Measurements from ENCODE around the gene INPP5B. TPM values are rescaled to one million over a fixed set of nuclear protein-coding genes. Genes with fewer than 3 reads are reported as not detected.
"Not testable (repeated sequence)": the region's sequence is repeated elsewhere in the genome, so short reads cannot be mapped to it uniquely, and the experiment has no call there.

INPP5B gene
- total RNA-seq, 2 donors from 2014 or later: 21.6 to 25.2 TPM

DNA sequence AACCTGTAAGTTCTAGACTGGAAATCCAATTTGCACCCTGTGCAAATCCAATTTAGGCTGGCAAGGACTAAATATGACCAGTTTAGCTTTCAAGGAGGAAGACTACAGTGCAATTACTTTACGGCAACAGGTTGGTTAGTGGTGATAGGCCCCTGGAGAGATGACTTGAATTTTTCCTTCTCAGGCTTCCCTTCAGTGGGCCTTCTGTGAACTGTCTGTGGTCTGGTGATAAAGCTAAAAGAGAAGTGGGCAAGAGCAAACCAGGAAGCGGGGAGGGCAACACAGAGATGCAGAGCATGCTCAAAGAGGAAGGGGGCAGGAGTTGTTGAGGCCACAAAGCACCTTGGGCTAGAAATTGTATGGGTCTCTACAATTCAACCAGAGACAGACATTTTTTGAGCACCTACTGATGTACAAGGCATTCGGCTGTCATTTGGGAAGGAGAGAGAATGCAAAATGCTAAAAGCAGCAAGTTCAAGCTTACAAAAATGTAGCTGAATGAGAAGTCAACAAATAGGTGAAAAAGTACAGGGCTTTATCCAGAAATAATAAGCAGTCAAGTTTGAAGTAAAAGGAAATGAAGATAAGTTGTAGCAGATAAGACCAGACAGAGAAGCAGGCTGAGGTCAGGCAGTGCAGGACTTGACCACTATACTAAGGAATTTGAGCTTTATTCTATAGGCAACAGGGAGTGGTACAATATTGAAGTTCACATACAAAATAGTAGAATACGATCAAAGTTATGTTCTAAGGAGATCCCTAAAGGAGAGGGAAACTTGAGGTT lies 23.9 kb downstream of the INPP5B start:
- intact Hi-C loops (cut with DNase I, micrococcal nuclease): no loop called here
- no peak for DNase-seq
- ATAC-seq: no peak

DNA sequence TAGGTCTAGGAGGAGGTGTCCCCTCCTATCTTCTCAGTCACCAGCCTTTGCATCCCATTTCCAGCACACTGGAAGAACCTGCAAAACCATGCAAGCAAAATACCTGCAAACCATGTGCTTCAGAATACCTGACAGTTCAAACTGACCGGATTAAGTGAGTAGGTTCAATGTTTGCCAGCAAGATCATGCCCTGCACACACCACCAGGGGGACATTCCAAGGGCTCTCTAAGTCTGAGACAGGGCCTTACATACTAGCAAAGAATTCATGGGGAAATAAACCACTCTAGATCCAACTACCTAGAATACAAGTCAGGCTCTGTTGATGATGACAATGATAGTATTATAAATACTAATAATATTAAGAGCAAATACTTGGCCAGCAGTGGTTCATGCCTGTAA lies 27.6 kb downstream of the INPP5B start:
- no peak for DNase-seq
- peak; percentile 46 for ATAC-seq
- intact Hi-C loops (cut with DNase I, micrococcal nuclease): no loop called here

DNA sequence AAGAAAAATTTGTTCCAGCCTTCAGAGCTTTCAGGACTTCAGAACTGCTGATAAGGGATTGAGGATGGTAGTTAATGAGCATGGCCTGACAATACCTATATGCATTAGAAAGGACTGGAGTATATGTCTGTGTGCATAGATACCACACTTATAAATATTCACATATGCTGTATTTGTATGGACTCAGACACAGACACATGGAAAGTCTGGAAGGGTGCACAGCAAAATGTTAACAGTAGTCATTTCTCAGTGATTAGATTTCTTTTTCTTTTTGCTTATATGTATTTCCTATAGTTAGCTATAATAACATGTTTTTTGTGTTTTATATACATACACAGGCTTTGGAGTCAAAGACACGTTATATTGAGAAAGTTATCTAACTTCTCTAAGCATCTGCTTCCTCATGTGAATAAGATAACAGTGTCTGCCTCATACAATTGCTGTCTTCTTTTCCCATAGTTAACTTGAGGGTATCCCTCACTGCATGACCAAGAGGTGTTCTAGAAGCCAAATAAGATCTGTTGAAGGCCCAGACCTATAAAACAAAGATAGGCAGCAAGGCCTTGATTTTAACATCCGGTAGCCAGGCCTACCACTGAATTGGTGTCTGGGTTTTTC lies 31.3 kb downstream of the INPP5B start:
- intact Hi-C loops (cut with DNase I, micrococcal nuclease): no loop called here
- DNase-seq: no peak
- ATAC-seq: no peak

DNA sequence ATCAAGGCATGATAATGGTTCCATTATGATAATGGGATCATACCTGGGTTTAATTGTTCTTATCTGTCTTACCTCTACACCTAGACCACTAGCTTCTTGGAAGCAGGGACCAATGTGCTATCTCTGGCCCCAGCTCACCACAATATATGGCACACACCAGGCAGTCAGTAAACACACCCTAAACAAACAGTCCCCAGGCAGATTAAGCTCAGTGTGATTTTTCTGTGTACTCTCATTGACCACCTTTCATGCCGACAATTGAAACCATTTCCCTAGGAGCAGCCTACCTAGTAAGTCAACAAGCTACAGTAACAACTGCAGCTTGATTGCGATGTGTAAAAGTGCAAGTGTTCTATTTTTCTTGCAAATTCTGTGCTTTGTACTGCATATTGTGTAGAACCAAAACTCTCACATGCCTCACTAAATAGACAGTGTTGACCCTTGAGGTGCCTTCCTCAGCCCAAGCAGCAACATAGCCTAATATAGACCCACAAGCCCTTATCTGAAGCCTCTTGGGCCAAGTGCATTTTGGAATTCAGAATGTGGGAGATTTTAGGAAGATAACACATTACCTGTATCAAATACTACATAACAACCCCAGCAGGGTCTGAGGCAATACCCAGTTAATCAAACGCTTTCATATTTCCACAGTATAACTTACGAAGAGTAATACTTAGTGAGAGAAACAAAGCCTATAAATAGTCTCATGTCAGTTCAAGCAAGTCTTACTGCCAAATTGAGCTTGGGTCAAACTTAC lies 32.0 kb downstream of the INPP5B start:
- intact Hi-C loops (cut with DNase I, micrococcal nuclease): no loop called here
- DNase-seq: no peak
- ATAC-seq: peak; percentile 64

DNA sequence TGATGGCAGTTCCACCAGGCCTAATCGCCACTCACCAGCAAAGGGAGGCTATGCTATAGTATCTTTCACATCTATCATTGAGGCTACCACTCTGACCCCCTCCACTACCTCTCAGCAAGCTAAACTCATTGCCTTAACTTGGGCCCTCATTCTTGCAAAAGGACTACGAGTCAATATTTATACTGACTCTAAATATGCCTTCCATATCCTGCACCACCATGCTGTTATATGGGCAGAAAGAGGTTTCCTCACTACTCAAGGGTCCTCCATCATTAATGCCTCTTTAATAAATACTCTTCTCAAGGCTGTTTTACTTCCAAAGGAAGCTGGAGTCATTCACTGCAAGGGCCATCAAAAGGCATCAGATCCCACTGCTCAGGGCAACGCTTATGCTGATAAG lies 35.4 kb downstream of the INPP5B start:
- DNase-seq; intact Hi-C loops (cut with DNase I, micrococcal nuclease); ATAC-seq: not testable (repeated sequence)

DNA sequence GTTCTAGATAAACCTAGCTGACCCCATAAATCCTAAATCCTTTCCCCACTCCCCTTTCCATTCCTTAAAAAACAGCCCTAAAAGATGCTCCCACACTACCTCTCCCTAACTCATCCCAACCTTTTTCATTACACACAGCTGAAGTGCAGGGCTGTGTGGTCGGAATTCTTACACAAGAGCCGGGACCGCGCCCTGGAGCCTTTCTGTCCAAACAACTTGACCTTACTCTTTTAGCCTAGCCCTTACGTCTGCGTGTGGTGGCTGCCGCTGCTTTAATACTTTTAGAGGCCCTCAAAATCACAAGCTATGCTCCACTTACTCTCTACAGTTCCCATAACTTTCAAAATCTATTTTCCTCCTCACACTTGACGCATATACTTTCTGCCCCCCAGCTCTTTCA lies 36.0 kb downstream of the INPP5B start:
- intact Hi-C loops (cut with DNase I, micrococcal nuclease); ATAC-seq; DNase-seq: not testable (repeated sequence)

DNA sequence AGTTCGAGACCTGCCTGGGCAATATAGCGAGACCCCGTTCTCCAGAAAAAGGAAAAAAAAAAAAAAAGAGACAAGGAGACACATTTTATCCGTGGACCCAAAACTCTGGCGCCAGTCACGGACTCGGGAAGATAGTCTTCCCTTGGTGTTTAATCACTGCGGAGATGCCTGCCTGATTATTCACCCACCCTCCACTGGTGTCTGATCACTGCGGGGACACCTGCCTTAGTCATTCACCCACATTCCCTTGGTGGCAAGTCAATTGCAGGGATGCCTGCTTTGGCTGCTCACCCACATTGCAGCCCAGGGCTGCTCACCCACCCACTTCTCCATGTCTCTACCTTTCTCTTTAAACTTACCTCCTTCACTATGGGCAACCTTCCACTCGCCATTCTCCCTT lies 38.3 kb downstream of the INPP5B start:
- intact Hi-C loops (cut with DNase I, micrococcal nuclease); ATAC-seq; DNase-seq: not testable (repeated sequence)

DNA sequence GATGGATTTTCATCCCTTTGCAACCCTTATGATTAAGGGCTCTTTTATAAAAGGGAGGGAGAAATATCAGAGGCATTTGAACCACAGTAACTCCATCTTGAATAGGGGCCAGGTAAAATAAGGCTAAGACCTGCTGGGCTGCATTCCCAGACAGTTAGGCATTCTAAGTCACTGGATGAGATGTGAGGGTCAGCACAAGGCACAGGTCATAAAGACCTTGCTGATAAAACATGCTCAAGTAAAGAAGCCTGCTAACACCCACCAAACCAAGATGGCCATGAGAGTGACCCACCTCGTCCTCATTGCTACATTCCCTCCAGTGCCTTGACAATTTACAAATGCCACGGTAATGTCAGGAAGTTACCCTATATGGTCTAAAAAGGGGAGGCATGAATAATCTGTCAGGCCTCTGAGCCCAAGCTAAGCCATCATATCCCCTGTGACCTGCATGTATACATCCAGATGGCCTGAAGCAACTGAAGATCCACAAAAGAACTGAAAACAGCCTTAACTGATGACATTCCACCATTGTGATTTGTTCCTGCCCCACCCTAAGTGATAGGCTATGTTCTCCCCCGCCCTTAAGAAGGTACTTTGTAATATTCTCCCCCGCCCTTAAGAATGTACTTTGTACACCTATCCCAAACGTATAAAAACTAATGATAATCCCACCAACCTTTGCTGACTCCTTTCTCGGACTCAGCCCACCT lies 39.3 kb downstream of the INPP5B start:
- DNase-seq; intact Hi-C loops (cut with DNase I, micrococcal nuclease); ATAC-seq: not testable (repeated sequence)

DNA sequence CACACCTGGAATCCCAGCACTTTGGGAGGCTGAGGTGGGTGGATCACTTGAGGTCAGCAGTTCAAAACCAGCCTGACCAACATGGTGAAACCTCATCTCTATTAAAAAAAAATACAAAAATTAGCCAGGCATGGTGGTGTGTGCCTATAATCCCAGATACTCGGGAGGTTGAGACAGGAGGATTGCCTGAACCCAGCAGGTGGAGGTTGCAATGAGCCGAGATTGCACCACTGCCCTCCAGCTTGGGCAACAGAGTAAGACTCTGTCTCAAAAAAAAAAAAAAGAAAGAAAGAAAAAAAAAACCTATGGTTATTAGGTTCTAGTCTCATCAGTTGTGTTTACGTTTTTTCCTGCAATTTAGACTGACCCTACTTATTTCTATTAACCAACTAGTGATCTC lies 40.3 kb downstream of the INPP5B start:
- DNase-seq; ATAC-seq; intact Hi-C loops (cut with DNase I, micrococcal nuclease): not testable (repeated sequence)

DNA sequence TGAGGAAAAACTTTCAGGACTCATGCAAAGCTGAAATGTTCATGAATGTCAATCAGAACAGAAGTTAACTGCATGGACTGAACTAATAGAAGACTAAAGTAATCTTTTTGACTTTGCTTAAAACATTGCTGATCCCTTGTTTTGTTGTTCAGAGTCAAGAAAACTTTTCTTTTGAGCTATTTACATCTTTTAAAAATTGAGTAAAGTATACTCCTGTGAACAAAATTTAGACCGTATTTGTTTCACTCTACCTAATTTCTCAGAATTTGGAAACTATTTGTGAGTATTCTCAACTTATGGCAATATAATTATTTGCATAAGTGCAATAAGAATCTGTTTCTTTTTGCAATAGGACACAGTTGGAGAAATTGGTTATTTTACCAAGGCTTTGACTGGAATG lies 41.1 kb downstream of the INPP5B start:
- no peak for ATAC-seq
- intact Hi-C loops (cut with DNase I, micrococcal nuclease): no loop called here
- DNase-seq: no peak

DNA sequence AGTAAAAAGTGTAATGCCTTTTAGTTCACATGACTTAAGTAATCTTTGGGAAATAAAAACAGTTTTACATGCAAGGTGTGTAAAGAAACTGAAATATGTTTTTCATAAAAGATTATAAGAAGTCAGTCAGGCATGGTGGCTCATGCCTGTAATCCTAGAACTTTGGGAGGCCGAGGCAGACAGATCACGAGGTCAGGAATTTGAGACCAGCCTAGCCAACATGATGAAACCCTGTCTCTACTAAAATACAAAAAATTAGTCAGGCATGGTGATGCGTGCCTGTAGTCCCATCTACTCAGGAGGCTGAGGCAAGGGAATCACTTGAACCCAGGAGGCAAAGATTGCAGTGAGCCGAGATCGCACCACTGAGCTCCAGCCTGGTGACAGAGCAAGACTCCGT lies 42.9 kb downstream of the INPP5B start:
- DNase-seq; intact Hi-C loops (cut with DNase I, micrococcal nuclease); ATAC-seq: not testable (repeated sequence)

DNA sequence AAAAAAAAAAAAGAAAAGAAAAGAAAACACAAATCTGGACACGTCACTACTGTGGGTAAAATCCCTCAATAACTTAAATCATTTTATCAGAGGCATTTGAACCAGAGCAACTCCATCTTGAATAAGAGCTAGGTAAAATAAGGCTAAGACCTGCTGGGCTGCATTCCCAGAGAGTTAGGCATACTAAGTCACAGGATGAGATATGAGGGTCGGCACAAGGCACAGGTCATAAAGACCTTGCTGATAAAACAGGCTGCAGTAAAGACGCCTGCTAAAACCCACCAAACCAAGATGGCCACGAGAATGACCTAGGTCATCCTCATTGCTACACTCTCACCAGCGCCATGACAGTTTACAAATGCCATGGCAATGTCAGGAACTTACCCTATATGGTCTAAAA lies 43.9 kb downstream of the INPP5B start:
- intact Hi-C loops (cut with DNase I, micrococcal nuclease): no loop called here
- ATAC-seq (no peak), DNase-seq (no peak)

DNA sequence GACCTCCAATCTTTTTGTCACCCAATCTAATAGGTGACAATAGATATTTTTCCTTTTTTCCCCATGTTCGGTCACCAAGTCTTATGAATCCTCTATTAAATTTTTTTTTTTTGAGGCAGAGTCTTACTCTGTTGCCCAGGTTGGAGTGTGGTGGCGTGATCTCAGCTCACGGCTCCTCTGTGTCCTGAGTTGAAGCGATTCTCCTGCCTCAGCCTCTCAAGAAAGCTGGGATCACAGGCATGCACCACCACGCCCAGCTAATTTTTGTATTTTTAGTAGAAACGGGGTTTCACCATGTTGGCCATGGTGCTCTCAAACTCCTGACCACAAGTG lies 45.0 kb downstream of the INPP5B start:
- intact Hi-C loops (cut with DNase I, micrococcal nuclease): no loop called here
- no peak for DNase-seq
- no peak for ATAC-seq

DNA sequence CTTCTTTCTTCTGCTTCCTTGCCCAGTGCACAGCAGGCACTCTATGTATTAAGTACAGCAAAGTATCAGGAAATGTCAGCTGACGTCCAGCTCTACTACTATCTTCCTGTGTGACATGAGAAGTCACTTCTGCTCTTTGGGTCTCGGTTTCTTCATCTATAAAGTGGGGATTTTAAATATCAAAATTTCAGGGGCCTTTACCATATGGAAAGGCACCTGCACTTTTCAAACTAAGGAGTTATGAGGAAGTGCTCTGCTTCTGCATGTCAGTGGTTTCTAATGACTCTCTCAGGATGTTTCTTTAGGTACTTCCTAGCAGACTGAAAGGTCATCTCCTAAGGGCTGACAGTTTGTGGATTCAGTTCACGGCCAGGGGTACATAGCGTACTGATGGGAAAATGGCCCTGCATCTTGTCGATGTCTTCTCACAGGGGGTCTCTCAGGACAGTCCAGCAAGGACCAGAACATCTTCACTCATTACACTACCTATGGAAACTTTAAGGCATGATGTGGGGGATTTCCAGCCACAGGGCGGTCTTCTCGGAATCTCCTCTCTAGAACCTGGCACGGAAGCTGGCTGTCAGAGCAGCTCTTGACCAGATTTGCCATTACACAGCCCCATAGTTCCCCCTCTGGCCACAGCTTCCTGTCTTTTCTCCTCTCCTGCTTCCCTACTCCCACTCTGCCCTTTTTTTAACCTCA lies 45.5 kb downstream of the INPP5B start:
- intact Hi-C loops (cut with DNase I, micrococcal nuclease): no loop called here
- ATAC-seq (no peak), DNase-seq (no peak)

DNA sequence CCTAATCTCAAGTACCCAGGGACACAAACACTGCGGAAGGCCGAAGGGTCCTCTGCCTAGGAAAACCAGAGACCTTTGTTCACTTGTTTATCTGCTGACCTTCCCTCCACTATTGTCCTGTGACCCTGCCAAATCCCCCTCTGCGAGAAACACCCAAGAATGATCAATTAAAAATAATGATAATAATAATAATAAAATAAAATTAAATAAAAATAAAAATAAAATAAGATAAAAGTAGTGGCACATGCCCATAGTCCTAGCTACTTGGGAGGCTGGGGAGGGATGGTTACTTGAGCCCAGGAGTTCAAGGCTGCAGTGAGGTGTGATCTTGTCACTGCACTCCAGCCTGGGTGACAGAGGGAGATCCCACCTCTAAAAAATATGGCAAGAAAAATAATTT lies 49.3 kb downstream of the INPP5B start:
- ATAC-seq: not testable (repeated sequence)

DNA sequence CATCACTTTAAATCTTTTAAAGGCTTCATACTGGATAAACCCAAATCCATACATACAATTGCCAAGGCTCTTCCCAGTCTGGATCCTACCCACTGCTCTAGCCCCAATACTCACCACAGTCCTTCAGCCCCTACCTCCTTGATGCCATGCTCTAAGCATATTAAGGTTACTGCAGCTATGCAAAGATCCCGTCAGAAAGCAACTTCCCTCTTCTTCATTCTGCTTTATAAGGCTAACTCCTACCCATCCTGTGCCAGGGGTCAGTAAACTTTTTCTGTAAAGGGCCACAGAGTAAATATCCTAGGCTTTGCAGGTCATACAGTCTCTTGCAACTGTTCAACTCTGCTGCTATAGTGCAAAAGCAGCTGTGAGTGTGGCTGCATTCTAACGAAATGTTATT lies 53.2 kb downstream of the INPP5B start:
- ATAC-seq: no peak
- intact Hi-C loops (cut with DNase I, micrococcal nuclease): no loop called here
- DNase-seq: no peak

More for the DNA sequence above, 49.3 kb downstream of the INPP5B start:
- intact Hi-C loops (cut with DNase I, micrococcal nuclease); DNase-seq: not testable (repeated sequence)

DNA sequence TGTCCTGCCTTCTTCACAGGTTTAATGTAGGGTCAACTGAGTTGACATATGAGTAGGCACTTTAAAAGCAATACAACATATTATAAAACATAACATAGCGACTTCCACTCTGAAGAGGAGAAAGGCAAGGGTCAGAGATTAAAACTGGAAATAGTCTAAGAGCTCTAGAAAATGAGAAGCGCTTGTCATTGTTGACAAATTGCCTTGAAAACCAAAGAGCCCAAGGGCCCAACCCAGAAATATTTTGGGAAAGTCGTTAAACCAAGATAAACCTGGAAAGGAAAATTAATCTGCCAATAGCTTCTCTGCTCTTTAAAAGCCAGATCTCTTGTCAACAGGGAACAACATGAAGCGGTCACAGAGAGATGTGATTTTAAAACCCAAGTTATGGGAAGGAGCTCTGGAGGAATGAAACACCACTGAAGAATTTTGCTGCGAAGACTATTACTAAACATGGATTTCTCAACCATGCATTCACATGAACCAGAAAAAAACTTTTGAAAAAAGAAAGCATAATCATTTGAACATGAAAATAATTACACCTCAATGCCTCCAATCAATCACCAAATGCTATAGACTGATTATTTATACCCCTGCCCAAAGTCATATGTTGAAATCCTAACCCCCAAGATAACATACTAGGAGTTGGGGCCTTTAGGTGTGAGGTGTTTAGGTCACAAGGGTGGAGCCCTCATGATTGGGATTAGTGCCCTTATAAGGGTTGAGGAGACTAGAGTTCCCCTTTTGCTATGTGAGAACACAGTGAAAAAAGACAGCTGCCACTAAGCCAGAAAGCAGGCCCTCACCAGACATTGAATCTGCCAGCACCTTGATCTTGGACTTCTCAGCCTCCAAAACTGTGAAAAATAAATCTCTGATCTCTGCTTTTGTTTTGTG lies 54.5 kb downstream of the INPP5B start:
- ATAC-seq (no peak), DNase-seq (no peak)
- intact Hi-C loops (cut with DNase I, micrococcal nuclease): no loop called here
